BJ (cell line): ENCODE measurements around the gene COPB2. TPM values are rescaled to one million over a fixed set of nuclear protein-coding genes. Genes with fewer than 3 reads are reported as not detected.
"Not testable (repeated sequence)": the region's sequence is repeated elsewhere in the genome, so short reads cannot be mapped to it uniquely, and the experiment has no call there.

Source experiments
- CTCF ChIA-PET: fragments of 350-600 bp; formaldehyde crosslinking; extraction: SDS; loops from one replicate; lab custom pipeline; 2021; ENCODE audit warnings: antibody characterized with exemption, inconsistent platforms; lab: Yijun Ruan, JAX
- POLR2A ChIA-PET: fragments of 300-600 bp; sonication (Branson Sonifier 250); formaldehyde crosslinking; extraction: SDS; loops from one replicate; lab custom pipeline; 2021; ENCODE audit warnings: antibody characterized with exemption; lab: Charles Lee
- DNase-seq: peaks from one replicate; pipeline ENCODE4 v3.0.0-alpha.2; 2011; ENCODE audit warnings: low read depth
- H3K27me3 ChIP-seq: 2 replicates; pipeline ENCODE4 v1.6.0; 2011; ENCODE audit warnings: low read length; ENCODE audit not compliant: control insufficient read depth, insufficient read depth
- H3K36me3 ChIP-seq: 2 replicates; pipeline ENCODE4 v1.5.1; 2011; ENCODE audit warnings: low read length; ENCODE audit not compliant: control insufficient read depth, insufficient read depth
- H3K4me3 ChIP-seq: 2 replicates; pipeline ENCODE4 v1.5.1; 2011; ENCODE audit warnings: low read depth, mild to moderate bottlenecking, control low read depth, low read length
- polyA plus RNA-seq: library from polyadenylated mRNA; depleted of rRNA; stranded (reverse); fragments of >200 nt; gene quantifications from 2 replicates; pipeline ENCODE4 v1.2.3, GENCODE V29; 2011
- TF ChIP-seq, protein P1 (sequence below): IDR thresholded peaks from 2 replicates; pipeline ENCODE4 v1.5.1; 2011; ENCODE audit warnings: low read depth, mild to moderate bottlenecking, control low read depth, inconsistent platforms, low read length, moderate library complexity; ENCODE audit not compliant: insufficient read depth

COPB2 gene
- polyA plus RNA-seq, 1 experiment = 112 TPM

DNA sequence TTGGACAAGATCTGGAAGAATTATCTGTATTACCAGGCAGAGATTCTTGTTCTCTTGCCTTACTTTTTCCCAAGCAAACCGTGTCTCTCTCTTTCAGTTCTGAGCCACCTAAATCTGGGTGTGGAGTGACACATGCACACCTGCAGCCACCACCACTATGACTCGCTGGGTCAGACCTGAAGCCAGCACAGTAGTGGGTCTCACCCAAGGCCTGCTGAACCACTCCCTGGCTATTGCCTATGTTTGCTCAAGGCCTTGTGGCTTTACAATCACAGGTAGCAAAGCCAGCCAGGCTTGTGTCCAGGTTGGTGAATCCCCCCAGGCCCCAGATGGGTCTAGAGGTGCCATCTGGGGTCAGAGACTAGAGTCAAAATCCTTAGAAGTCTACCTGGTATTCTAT, 28.7 kb upstream of the COPB2 start:
- no peak for DNase-seq
- H3K36me3 ChIP-seq = no peaks in the 10 kb centered on the region
- no peaks in the 10 kb centered on the region for H3K27me3 ChIP-seq
- TF ChIP-seq, protein P1, sequence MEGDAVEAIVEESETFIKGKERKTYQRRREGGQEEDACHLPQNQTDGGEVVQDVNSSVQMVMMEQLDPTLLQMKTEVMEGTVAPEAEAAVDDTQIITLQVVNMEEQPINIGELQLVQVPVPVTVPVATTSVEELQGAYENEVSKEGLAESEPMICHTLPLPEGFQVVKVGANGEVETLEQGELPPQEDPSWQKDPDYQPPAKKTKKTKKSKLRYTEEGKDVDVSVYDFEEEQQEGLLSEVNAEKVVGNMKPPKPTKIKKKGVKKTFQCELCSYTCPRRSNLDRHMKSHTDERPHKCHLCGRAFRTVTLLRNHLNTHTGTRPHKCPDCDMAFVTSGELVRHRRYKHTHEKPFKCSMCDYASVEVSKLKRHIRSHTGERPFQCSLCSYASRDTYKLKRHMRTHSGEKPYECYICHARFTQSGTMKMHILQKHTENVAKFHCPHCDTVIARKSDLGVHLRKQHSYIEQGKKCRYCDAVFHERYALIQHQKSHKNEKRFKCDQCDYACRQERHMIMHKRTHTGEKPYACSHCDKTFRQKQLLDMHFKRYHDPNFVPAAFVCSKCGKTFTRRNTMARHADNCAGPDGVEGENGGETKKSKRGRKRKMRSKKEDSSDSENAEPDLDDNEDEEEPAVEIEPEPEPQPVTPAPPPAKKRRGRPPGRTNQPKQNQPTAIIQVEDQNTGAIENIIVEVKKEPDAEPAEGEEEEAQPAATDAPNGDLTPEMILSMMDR = no peak
- ChIA-PET POLR2A (no interaction called here), CTCF (no interaction called here)
- no peak overlapping the region for H3K4me3 ChIP-seq

DNA sequence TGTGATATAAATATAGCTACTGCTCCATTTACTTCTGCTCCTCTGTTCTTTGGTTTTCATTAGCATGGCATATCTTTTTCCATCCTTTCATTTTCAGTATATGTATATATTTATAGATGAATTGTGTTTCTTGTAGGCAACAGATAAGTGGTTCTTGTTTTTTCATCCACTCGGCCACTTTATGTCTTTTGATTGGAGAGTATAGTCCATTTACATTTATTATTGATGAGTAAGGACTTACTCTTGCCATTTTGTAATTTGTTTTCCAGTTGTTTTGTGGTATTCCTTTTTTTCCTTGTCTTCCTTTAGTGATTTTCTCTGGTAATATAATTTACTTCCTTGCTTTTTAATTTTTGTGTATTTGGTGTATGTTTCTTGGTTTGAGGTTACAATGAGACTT, 26.8 kb upstream of the COPB2 start:
- DNase-seq = no peak
- H3K27me3 ChIP-seq = no peaks in the 10 kb centered on the region
- CTCF ChIA-PET = interaction anchor here (0.7 kb wide), 1 partner anchor 12 kb away, joined by 4 read pairs; no protein-coding TSS in a partner anchor
- H3K4me3 ChIP-seq = no peak overlapping the region
- POLR2A ChIA-PET = no interaction called here
- TF ChIP-seq, protein P1 = no peak
- no peaks in the 10 kb centered on the region for H3K36me3 ChIP-seq

DNA sequence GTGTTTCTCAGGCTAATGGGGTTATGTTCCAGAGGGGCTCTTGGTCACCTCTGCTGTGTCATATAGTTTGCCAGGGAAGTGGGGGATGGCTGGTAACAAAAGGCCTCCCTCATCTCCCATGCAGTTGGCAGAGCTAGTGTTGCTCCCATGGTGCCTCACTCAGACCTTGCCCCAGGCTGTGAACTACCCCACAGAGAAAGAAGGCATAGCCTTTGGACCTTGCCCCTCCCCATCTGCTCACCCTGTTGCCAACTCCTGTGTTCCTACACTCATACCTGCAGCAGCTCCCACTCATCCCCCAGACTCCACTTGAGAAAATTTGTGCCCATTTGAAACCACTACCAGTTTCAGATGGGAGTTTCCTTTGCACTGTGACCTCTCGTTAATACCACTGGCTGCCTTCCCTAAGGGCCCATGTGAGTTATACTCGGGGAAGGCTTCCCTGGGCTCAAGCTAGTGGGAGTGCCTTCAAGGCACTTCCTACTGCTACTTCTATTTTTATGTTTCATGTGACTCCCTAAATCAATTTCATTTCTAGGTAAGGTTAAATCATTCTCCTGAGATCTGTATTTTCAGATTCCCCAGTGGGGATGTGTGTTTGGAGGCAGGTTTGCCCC, 25.3 kb upstream of the COPB2 start:
- ChIA-PET CTCF (no interaction called here), POLR2A (no interaction called here)
- no peaks in the 10 kb centered on the region for H3K36me3 ChIP-seq
- TF ChIP-seq, protein P1 = no peak
- H3K27me3 ChIP-seq = no peaks in the 10 kb centered on the region
- no peak for DNase-seq
- no peak overlapping the region for H3K4me3 ChIP-seq

DNA sequence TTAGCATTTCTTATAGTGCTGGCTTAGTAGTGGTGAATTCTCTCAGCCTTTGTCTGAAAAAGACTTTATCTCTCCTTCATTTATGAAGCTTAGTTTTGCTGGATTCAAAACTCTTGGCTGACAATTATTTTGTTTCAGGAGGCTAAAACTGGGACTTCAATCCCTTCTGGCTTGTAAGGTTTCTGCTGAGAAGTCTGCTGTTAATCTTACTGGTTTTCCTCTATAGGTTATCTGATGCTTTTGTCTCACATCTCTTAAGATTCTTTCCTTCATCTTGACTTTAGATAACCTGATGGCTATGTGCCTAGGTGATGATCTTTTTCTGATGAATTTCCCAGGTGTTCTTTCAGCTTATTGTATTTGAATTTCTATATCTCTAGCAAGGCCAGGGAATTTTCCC, 23.4 kb upstream of the COPB2 start:
- POLR2A ChIA-PET, DNase-seq, H3K4me3 ChIP-seq, H3K36me3 ChIP-seq, CTCF ChIA-PET, H3K27me3 ChIP-seq: not testable (repeated sequence)

DNA sequence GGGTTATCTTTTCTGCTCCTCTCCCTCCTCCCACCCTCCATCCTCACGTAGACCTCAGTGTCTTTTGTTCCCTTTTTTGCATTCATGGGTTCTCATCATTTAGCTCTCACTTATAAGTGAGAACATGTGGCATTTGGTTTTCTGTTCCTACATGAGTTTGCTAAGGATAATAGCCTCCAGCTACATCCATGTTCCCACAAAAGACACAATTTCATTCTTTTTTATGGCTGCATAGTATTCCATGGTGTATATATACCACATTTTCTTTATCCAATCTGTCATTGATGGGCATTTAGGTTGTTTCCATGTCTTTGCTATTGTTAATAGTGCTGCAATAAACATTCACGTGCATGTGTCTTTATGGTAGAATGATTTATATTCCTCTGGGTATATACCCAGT, 11.7 kb upstream of the COPB2 start:
- DNase-seq, H3K4me3 ChIP-seq, H3K27me3 ChIP-seq, H3K36me3 ChIP-seq, POLR2A ChIA-PET, CTCF ChIA-PET: not testable (repeated sequence)

DNA sequence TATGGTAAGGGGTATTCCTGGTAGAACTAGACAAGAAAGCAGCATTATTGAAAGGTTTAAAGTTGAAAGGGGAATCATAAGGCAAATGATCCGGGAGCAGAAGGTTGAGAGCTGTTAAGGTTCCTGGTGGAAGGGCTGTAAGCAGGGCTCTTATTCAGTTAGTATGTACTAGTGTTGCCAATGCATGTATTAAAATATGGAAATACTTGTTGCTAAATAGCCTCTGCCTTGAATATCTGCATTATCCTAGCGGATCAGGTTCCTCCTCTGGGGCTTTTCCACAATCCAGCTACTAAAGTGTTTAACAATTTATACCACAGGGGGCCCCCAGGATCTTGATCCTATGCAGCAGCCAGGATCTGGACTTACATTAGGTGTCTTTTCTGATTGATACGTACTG, 7.3 kb upstream of the COPB2 start:
- Histone ChIP-seq H3K4me3 (no peak overlapping the region), H3K36me3 (no peaks in the 10 kb centered on the region), H3K27me3 (no peaks in the 10 kb centered on the region; the same call in 1 of the 2 replicates)
- TF ChIP-seq, protein P1 = no peak
- ChIA-PET CTCF (interaction anchor here (0.5 kb wide), 1 partner anchor 89 kb away, joined by 3 read pairs; no protein-coding TSS in a partner anchor), POLR2A (interaction anchor here (0.7 kb wide), 1 partner anchor 697 kb away, joined by 6 read pairs; no protein-coding TSS in a partner anchor)
- no peak for DNase-seq
